ENCODE measurements around the gene CTRB1.
"Not testable (repeated sequence)": the region's sequence is repeated elsewhere in the genome, so short reads cannot be mapped to it uniquely, and the experiment has no call there.

The CTRB1 gene

GRCh38 chr16:75237398-75238131 is 18.8 kb downstream of the CTRB1 start:
- intact Hi-C loops (cut with DNase I): no loop called here
- peak in 1 of 10 donors; percentile 87 for DNase-seq

DNA sequence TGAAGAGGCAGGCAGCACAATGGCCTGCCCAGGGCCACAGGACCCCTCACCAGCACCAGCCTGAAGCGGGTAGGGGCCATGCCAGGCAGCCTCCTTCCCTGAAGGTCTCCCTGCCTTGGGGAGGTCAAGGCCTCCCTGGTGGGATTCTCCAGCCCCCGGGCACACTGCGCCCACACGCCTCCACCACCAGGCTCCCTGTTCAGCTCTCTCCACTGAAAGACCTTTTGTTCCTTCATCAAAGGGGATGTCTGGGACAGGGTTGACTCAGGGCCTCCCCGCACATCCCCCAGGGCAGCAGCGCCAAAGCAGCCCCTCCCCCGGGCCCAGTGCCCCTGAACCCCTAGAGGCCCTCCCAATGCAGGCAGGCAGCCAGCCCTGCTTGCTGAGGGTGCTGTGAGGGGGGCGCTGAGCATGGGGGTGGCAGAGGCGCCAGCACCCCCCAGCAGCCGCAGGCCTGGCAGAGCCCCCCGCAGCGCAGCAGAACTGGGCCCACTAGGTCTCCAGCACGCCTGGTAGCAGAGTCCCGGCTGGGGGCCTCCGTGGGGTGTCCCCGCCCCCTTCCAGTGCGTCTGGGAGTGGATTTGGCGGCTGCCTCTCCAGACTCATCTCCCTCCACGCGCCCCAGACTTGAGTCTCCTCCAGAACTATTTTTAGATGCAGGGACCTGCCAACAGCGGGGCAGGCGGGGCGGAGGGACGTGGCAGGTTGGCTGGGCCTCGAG is 19.5 kb downstream of the CTRB1 start:
- intact Hi-C loops (cut with DNase I): no loop called here
- peak; percentile 69 to 97 (median 81) for DNase-seq

DNA sequence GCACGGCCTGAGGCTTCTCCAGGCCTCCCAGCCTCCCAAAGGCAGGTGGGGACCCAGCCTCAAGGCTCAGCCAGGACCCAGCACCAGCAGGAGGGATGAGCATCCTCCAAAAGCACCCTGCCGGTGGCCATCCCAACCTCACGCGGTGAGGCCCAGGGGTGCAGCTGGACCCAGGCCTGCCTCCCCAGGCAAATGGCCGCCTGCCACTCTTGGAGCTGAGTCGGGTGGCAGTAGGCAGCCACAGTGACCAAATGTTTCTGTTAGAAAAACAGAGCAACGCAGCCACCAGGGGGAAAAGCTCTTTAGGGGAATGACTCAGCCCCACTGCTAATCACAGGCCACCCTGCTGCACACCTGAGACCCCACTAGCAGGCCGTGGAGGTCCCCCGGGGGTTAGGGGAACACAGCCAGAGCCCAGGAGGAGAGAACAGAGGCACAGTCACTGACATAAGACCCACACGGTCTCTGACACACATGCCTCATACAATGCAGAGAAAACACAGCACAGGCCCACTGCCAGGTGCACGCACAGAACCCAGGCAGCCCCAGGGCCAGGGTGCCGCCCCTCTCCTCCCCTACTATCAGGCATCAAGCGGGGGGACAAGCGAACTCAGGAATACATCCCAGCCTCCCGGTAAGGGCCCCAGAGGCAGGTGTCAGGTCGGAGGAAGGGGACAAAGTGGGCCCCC is 20.2 kb downstream of the CTRB1 start:
- DNase-seq: peak in 5 of 10 donors; percentile 59 to 93 (median 64)
- intact Hi-C loops (cut with DNase I): no loop called here

DNA sequence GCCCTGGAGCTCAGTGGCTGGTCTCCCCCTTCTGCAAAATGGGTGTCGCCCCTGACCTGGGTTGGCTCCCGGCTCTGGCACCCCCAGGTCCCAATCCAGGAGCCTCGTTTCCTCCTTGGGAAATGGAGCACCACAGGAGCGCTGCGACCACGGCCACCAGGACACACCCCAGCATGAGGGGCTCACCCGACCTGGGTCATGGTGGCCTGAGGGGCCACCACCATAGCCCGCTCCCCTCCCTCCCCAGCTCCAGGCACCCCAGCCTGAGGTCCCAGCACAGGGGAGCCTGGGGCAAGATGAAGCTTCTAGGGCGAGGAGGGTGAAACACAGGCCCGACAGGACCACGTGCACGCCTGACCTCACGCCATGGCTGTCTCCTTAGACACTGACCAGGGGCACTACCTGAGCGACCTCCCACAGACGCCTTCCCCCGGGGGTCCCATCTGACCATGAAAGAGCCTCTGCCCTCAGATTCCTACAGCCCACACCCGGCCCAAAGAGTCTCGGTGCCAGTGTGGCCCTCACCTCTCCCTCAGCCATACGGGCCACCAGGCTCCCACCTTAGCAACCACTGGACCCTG is 20.8 kb downstream of the CTRB1 start:
- DNase-seq: no peak
- intact Hi-C loops (cut with DNase I): no loop called here

- intact Hi-C loops (cut with DNase I): not testable (repeated sequence)
- peak in 1 of 10 donors; percentile 6 for DNase-seq
Observed at GRCh38 chr16:75240633-75241032, 21.8 kb downstream of the CTRB1 start.

GRCh38 chr16:75241412-75241811 is 22.6 kb downstream of the CTRB1 start:
- intact Hi-C loops (cut with DNase I): no loop called here
- peak in 1 of 10 donors; percentile 6 for DNase-seq

DNA sequence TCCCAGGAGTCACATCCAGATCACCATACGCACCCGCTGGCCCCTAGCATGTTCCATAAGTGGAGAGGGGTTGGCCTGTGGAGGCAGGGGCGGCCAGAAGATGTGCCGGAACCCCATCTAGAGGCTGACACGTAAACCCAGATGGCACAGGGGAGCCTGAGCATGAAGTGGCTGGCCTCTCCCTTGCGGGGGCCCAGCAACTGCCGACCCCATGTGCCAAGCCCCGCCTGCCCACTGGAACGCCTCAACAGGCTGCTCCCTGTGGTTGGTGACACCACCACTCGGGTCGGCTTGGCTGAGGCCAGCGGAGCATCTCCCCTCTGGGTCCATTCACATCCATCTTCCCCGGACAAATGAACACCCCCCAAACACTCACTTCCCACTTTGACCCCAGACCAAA is 23.2 kb downstream of the CTRB1 start:
- intact Hi-C loops (cut with DNase I): no loop called here

GRCh38 chr16:75242436-75243078 is 23.8 kb downstream of the CTRB1 start:
- intact Hi-C loops (cut with DNase I): not testable (repeated sequence)
- DNase-seq: peak in 1 of 10 donors; percentile 9

More for the DNA sequence above, 23.2 kb downstream of the CTRB1 start:
- no peak for DNase-seq

DNA sequence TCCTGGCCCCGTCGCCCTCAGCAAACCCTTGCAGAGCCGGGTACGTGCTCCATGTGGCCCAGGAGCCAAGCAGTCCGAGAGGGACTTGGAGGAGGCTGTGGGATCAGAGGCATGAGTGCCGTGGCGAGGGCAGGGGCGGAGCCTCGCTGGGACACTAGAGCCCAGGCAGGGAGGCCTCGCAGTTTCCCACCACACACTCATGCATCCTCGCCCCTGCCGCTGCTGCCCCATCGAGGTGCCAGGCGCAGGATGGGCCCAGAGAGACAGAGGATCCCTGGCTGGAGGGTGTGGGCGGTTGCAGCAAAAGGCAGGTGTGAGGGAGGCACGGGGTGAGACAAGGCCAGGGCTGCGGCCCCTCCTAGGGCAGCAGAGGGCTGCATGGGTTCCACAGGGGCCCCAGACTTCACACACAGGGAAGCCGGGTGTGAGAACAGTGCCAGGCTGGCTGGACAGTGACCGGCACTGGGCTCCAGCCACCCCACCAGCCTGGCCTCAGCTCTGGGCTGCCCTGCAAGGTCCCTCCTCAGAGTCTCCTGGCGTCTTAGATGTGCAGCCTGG is 25.0 kb downstream of the CTRB1 start:
- intact Hi-C loops (cut with DNase I): no loop called here
- peak in 1 of 10 donors; percentile 24 for DNase-seq

GRCh38 chr16:75244225-75244809 is 25.5 kb downstream of the CTRB1 start:
- DNase-seq: peak in 1 of 10 donors; percentile 30
- intact Hi-C loops (cut with DNase I): no loop called here

DNA sequence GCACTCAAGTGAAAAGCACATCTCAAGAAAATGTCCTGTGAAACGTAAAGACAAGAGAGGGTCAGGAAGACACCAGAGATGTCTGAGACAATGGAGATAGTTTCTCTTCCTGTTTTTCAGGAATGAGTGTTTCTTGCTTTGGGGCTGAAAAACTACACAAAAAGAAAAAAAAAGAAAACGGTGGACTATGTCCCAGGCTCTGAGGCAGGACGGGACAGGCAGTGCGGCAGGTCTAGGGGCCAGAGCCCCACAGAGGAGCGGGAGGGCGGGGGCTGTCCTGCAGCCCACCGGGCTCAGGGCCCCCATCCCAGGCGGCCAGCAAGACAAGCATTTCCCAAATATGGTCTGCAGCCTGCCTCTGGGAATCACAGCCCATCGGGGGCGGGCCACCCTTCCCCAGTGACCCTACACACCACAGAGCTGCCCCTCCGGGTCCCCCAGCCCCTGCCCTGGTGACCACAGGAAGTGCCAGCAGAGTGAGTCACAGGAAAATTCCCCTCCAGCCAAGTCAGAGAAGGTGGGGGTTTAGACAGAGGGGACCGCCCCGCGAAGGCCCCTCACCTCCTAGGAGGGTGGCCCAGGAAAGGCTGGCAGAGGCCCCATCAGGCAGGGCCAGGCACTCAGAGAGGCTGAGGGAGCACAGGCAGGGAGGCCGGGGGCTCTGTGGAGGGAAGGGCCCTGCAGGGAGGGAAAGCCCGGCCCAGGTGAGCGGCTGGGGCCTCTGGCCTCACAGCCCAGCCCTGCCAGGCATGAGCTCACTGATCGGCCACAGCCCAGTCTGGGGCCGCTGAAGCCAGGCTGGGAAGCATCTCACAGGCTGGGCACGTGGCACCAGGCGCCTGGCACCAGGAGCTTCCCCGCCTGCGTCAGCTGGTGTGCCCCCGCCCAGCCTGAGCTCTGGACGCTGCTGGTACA is 26.3 kb downstream of the CTRB1 start:
- intact Hi-C loops (cut with DNase I): no loop called here
- peak; percentile 92 to 100 (median 96) for DNase-seq

- DNase-seq: peak in 2 of 10 donors; percentile 23 to 81
- intact Hi-C loops (cut with DNase I): no loop called here
Observed at GRCh38 chr16:75246504-75247205, 27.9 kb downstream of the CTRB1 start.

DNA sequence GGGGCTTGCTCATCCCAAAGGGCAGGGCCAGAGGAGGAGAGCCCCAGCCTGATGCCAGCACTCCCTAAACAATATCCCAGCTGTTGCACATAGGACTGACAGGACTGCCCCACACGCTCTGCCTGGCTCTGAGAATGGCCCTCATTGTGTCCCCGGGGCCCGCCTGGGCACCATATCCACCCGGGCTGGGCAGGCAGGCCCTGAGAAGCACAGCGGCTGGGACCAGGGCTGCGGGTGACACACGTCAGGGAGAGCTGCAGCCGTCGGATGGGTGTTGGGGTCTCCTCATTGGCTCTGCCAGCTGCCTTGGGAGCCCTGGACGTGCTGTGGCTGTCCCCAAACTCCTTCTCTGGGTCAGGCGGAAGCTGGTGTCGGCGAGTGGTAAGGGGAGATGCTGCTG is 28.5 kb downstream of the CTRB1 start:
- peak; percentile 65 to 98 (median 80) for DNase-seq
- intact Hi-C loops (cut with DNase I): no loop called here

GRCh38 chr16:75248142-75248535 is 29.4 kb downstream of the CTRB1 start:
- DNase-seq: peak in 4 of 10 donors; percentile 58 to 93 (median 76)
- intact Hi-C loops (cut with DNase I): no loop called here

DNA sequence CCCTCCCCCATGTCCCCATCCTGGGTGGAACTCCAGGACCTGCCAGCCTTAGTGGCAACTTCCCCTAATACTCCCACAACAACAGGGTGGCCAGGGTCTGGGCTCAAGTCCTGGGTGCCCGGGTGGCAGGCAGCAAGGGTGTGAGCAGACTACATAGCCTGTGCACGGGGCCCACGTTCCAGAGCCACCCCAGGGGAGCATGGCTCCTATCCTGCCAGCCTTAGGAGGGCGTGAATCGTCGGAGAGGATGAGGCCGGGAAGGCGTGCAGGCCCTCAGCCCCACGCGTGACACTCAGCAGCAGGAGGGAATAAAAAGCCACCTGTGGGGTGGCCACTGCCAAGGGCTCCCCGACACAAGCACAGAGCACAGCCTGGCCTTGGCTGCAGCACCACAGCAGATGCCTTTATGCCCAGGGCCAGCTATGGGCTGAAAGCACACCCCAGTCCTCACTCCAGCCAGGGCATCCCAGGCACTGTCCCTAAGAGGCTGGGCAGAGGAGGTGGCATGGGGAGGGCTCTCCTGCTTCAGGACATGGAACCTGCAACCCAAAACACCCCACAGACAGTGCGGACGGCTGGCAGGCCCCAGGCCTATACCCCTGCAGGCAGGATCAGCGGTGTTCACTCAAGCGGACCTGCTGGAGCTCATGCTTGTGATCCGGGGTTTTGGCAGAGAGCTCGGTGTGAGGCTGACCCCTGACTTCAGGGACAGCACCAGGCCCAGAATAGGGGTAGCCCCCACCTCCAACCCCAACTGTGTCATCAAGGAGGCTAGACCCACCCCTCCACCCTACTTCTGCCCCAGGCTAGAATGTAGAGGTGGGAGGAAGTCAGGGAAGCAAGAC is 30.0 kb downstream of the CTRB1 start:
- intact Hi-C loops (cut with DNase I): no loop called here
- DNase-seq: peak in 1 of 10 donors; percentile 85

DNA sequence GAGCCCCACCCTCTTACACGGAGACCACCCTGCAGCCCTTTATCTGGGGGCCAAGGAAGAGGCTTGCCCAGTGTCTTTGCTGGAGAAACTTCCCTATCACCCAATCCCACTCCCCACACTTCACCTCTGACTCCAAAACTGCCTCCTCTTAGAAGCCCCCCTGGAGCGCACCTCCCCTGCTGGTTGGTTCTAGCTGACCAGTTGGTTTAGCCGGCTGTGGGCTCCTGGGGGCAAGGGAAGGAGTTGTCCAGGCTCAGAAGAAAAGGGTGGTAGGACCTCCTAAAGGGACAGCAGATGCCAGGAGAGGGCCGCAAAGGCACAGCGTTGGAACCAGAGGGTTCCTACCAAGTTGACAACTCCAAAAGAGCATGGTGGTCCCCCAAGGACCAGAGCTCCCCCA is 30.7 kb downstream of the CTRB1 start:
- peak in 1 of 10 donors; percentile 62 for DNase-seq
- intact Hi-C loops (cut with DNase I): no loop called here
